K562 (cell line): ENCODE data around the gene KCNK4. TPM values are rescaled to one million over a fixed set of nuclear protein-coding genes. Genes with fewer than 3 reads are reported as not detected.

Experiments used
- ATAC-seq: fragments of 200-7000 bp; cut with Tn5 transposase; 3 replicates; pipeline ENCODE4 v1.9.1; 2020; ENCODE audit warnings: moderate library complexity
- BruUV-seq: library from RNA; stranded (reverse); fragments of 400-500 nt; replicated peaks from 2 replicates; lab custom pipeline; 2021; lab: Mats Ljungman, UMichigan
- CTCF ChIA-PET: fragments of 300-600 bp; formaldehyde crosslinking; extraction: SDS; loops from one replicate; lab custom pipeline; 2021; ENCODE audit warnings: low intra/inter-chr PET ratio; lab: Yijun Ruan, JAX
- POLR2A ChIA-PET: fragments of 300-600, 350-650 bp; sonication (Branson Sonifier 250); formaldehyde crosslinking; extraction: SDS; loops from one replicate; lab custom pipeline; 2021; ENCODE audit warnings: antibody characterized with exemption, inconsistent platforms; lab: Yijun Ruan, JAX
- DNase-seq, 4 experiments: peaks; one replicate each; pipeline versions ENCODE4 v3.0.0 to v3.0.0-alpha.2; 2011 to 2018; ENCODE audit warnings: low spot score in 3 of 4, mixed read lengths in 3 of 4; ENCODE audit errors: extremely low read depth in 1 of 4
- FAIRE-seq: peaks from 2 replicates; lab custom pipeline; 2011; peaks lifted over from hg19 to GRCh38; lab: Jason Lieb, UNC
- H2AFZ ChIP-seq: 2 replicates; pipeline ENCODE4 v1.6.0; 2011; ENCODE audit warnings: low read depth, low read length, control low read depth, inconsistent platforms
- H3K27ac ChIP-seq: fragments of 200-600 bp; 3 replicates; pipeline ENCODE4 v1.8.0; 2011; ENCODE audit warnings: low read depth, mild to moderate bottlenecking, control low read depth, inconsistent platforms, low read length, moderate library complexity, mixed read lengths; ENCODE audit errors: extremely low read depth
- H3K27me3 ChIP-seq, 2 experiments: fragments of 300-600 bp in 1 of 2; 2 replicates in 1 of 2; 3 replicates in 1 of 2; pipeline versions ENCODE4 v1.6.0 to v1.8.0; 2011; ENCODE audit warnings: inconsistent platforms in 2 of 2, low read length in 2 of 2, mild to moderate bottlenecking in 1 of 2, mixed read lengths in 1 of 2, moderate library complexity in 1 of 2; ENCODE audit not compliant: control insufficient read depth in 2 of 2, insufficient read depth in 2 of 2
- H3K36me3 ChIP-seq: fragments of 300-600 bp; 3 replicates; pipeline ENCODE4 v1.8.0; 2011; ENCODE audit warnings: mild to moderate bottlenecking, low read length, inconsistent platforms; ENCODE audit not compliant: control insufficient read depth, insufficient read depth
- H3K4me1 ChIP-seq, 2 experiments: fragments of 200-600 bp in 1 of 2; replicated peaks in 1 of 2; 2 replicates in 1 of 2; 3 replicates in 1 of 2; pipeline versions ENCODE4 v1.5.1 to v1.8.0; 2011; ENCODE audit warnings: inconsistent platforms in 2 of 2, low read length in 2 of 2, mild to moderate bottlenecking in 1 of 2, mixed read lengths in 1 of 2, moderate library complexity in 1 of 2; ENCODE audit not compliant: control insufficient read depth in 2 of 2, insufficient read depth in 2 of 2
- H3K4me2 ChIP-seq: 2 replicates; pipeline ENCODE4 v1.6.1; 2011; ENCODE audit warnings: low read length, control low read depth, inconsistent platforms, mixed read lengths; ENCODE audit not compliant: insufficient read depth
- H3K4me3 ChIP-seq: fragments of 200-600 bp; sonication (generic), shearing (Covaris generic); 2 replicates; pipeline ENCODE4 v1.5.1; 2016; ENCODE audit warnings: control low read depth, inconsistent platforms
- H3K79me2 ChIP-seq: fragments of 200-600 bp; 3 replicates; pipeline ENCODE4 v1.8.0; 2011; ENCODE audit warnings: low read length, inconsistent platforms; ENCODE audit not compliant: control insufficient read depth, insufficient read depth
- H3K9ac ChIP-seq, 2 experiments: 2 replicates each; pipeline versions ENCODE4 v1.6.0 to v1.6.1; 2011; ENCODE audit warnings: low read depth in 2 of 2, low read length in 2 of 2, control low read depth in 1 of 2, inconsistent platforms in 1 of 2, mild to moderate bottlenecking in 1 of 2, mixed read lengths in 1 of 2; ENCODE audit not compliant: insufficient read depth in 1 of 2
- H3K9me1 ChIP-seq: one replicate; pipeline ENCODE4 v1.6.0; 2011; ENCODE audit warnings: inconsistent platforms, mild to moderate bottlenecking, low read length, moderate library complexity; ENCODE audit not compliant: control insufficient read depth, insufficient read depth
- H3K9me3 ChIP-seq: replicated peaks from 2 replicates; pipeline ENCODE4 v1.5.1; 2011; ENCODE audit warnings: low read depth, low read length, inconsistent platforms; ENCODE audit not compliant: control insufficient read depth, insufficient read depth
- H4K20me1 ChIP-seq: replicated peaks from 2 replicates; pipeline ENCODE4 v1.6.1; 2011; ENCODE audit warnings: low read length, inconsistent platforms, mixed read lengths; ENCODE audit not compliant: control insufficient read depth, insufficient read depth
- ARID2 ChIP-seq: fragments of 450-650 bp; IDR thresholded peaks from 2 replicates; pipeline ENCODE4 v1.6.1; 2017; ENCODE audit warnings: antibody characterized with exemption, mild to moderate bottlenecking
- BRCA1 ChIP-seq, 2 experiments: fragments of 450-650 bp in 1 of 2; sonication (generic) in 1 of 2; formaldehyde crosslinking in 1 of 2; IDR thresholded peaks; 2 replicates each; pipeline versions ENCODE4 v1.5.0 to v1.6.1; 2017 to 2020; ENCODE audit warnings: mild to moderate bottlenecking in 1 of 2, missing genetic modification reagents in 1 of 2
- FIP1L1 ChIP-seq: fragments of 200-400 bp; formaldehyde crosslinking; IDR thresholded peaks from 2 replicates; pipeline ENCODE4 v1.6.1; 2018; ENCODE audit warnings: mild to moderate bottlenecking, low read depth, low read length; ENCODE audit not compliant: poor library complexity, severe bottlenecking
- HDAC8 ChIP-seq: fragments of 450-650 bp; IDR thresholded peaks from 2 replicates; pipeline ENCODE4 v1.6.1; 2016; ENCODE audit warnings: mild to moderate bottlenecking, missing genetic modification characterization, moderate library complexity, missing compliant biosample characterization
- JUNB ChIP-seq: fragments of 450-650 bp; formaldehyde crosslinking; conservative IDR thresholded peaks from 2 replicates; pipeline ENCODE4 v1.4.0; 2020; ENCODE audit warnings: mild to moderate bottlenecking
- KLF1 ChIP-seq: fragments of 450-650 bp; IDR thresholded peaks from 2 replicates; pipeline ENCODE4 v1.6.1; 2016; ENCODE audit warnings: missing genetic modification characterization, missing compliant biosample characterization
- MAZ ChIP-seq, 2 experiments: fragments of 450-650 bp in 1 of 2; sonication (generic) in 1 of 2; formaldehyde crosslinking; IDR thresholded peaks in 1 of 2; conservative IDR thresholded peaks in 1 of 2; 2 replicates each; pipeline versions ENCODE4 v1.4.0 to v1.5.0; 2020; ENCODE audit warnings: mild to moderate bottlenecking in 1 of 2, missing genetic modification reagents in 1 of 2
- MIER1 ChIP-seq: fragments of 450-650 bp; IDR thresholded peaks from 2 replicates; pipeline ENCODE4 v1.6.1; 2016; ENCODE audit warnings: antibody characterized with exemption, mild to moderate bottlenecking, low read depth
- RBM17 ChIP-seq: fragments of 200-400 bp; formaldehyde crosslinking; IDR thresholded peaks from 2 replicates; pipeline ENCODE4 v1.6.1; 2017; ENCODE audit warnings: low read depth, mild to moderate bottlenecking, low read length, borderline replicate concordance
- SRSF9 ChIP-seq: fragments of 200-400 bp; formaldehyde crosslinking; IDR thresholded peaks from 2 replicates; pipeline ENCODE4 v1.6.1; 2017; ENCODE audit warnings: low read depth, low read length, borderline replicate concordance
- TAL1 ChIP-seq: fragments of 450-650 bp; IDR thresholded peaks from 2 replicates; pipeline ENCODE4 v1.6.1; 2016; ENCODE audit warnings: mild to moderate bottlenecking
- TCF7 ChIP-seq: sonication (generic); IDR thresholded peaks from 2 replicates; pipeline ENCODE4 v1.6.1; 2016; ENCODE audit warnings: antibody characterized with exemption, borderline replicate concordance
- TSC22D4 ChIP-seq: fragments of 450-650 bp; IDR thresholded peaks from 2 replicates; pipeline ENCODE4 v1.6.1; 2016; ENCODE audit warnings: missing genetic modification characterization, missing biosample characterization, control low read depth
- ZNF133 ChIP-seq: fragments of 250-450 bp; sonication (Bioruptor Pico); IDR thresholded peaks from 2 replicates; pipeline ENCODE4 v1.4.0; 2020; ENCODE audit warnings: mild to moderate bottlenecking
- ZNF354B ChIP-seq: fragments of 250-450 bp; sonication (Bioruptor Pico); IDR thresholded peaks from 2 replicates; pipeline ENCODE4 v1.4.0; 2020
- ZNF584 ChIP-seq: fragments of 200-800 bp; sonication (Bioruptor generic); IDR thresholded peaks from 2 replicates; pipeline ENCODE4 v1.6.1; 2016; ENCODE audit warnings: low read depth, mild to moderate bottlenecking, missing genetic modification characterization, missing compliant biosample characterization
- ZNF717 ChIP-seq: fragments of 250-450 bp; sonication (Bioruptor Pico); IDR thresholded peaks from 2 replicates; pipeline ENCODE4 v1.5.0; 2021
- WGBS: fragments of 100-300 bp; shearing (Covaris generic); methylation state at CpG from one replicate; pipeline ENCODE4 v1.1.6; 2016; ENCODE audit warnings: low coverage, mixed read lengths; ENCODE audit not compliant: insufficient coverage; ENCODE audit errors: missing lambda C conversion rate; 5-methylcytosine and 5-hydroxymethylcytosine counted together
- in situ Hi-C: fragments of 300-500 bp; cut with MboI; formaldehyde crosslinking; loops from 4 replicates; pipeline ENCODE4 v1.15.0; 2018; ENCODE audit warnings: inconsistent platforms, mixed read lengths
- intact Hi-C: fragments of 100-400 bp; cut with micrococcal nuclease; formaldehyde crosslinking; loops from 2 replicates; pipeline ENCODE4 v1.14.2; 2022
- polyA plus RNA-seq, 8 experiments: library from polyadenylated mRNA; depleted of rRNA in 4 of 8; stranded (reverse) in 5 of 8; unstranded in 3 of 8; fragments of >200 nt; fragmentation: Nextera tagmentation in 2 of 8; fragmentation: Illumina TruSeq in 1 of 8; extraction: Ambion mirVana in 2 of 8; extraction: Trizol in 1 of 8; gene quantifications; 2 replicates each; pipeline versions ENCODE4 v1.2.1 to v1.2.3, GENCODE V29; 2011 to 2014; ENCODE audit warnings: inconsistent platforms in 1 of 8, missing spikeins in 1 of 8
- total RNA-seq, 7 experiments: library from RNA; depleted of rRNA in 6 of 7; stranded (reverse); fragments of >200 nt in 6 of 7; fragmentation: Illumina TruSeq in 2 of 7; extraction: Trizol in 2 of 7; gene quantifications; 2 replicates each; pipeline versions ENCODE4 v1.2.1 to v1.2.3, GENCODE V29; 2011 to 2021; ENCODE audit warnings: low replicate concordance in 1 of 7
- TF ChIP-seq, protein P1 (sequence below): fragments of 250-450 bp; sonication (Bioruptor Pico); IDR thresholded peaks from 2 replicates; pipeline ENCODE4 v1.8.0; 2021; ENCODE audit warnings: moderate library complexity, mild to moderate bottlenecking, inconsistent platforms
- TF ChIP-seq, protein P2 (sequence below): fragments of 450-650 bp; formaldehyde crosslinking; IDR thresholded peaks from 2 replicates; pipeline ENCODE4 v1.4.0; 2020; ENCODE audit warnings: mild to moderate bottlenecking, moderate library complexity

Gene KCNK4
- total and polyA plus RNA-seq, 9 of the 15 experiments (the other 6 are each of a cell fraction or from before 2014, with no cell fraction given) = not detected

GRCh38 chr11:64295760-64296159 lies 4.7 kb downstream of the KCNK4 start:
- CTCF ChIA-PET = no interaction called here
- H3K4me2 ChIP-seq = no peak overlapping the region
- no peak for DNase-seq
- no peaks in the 10 kb centered on the region for H3K9me1 ChIP-seq
- no peak overlapping the region for H3K4me3 ChIP-seq
- POLR2A ChIA-PET = no interaction called here
- H2AFZ ChIP-seq = no peak overlapping the region
- no peaks in the 10 kb centered on the region for H3K79me2 ChIP-seq
- TF ChIP-seq, protein P1, sequence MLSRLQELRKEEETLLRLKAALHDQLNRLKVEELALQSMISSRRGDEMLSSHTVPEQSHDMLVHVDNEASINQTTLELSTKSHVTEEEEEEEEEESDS = no peak
- TF ChIP-seq TSC22D4 (tag) (no peak), BRCA1 (IDR thresholded peaks at IDR 0.05) (no peak), BRCA1 (CRISPR knock-in tag; IDR thresholded peaks at IDR 0.05) (no peak), ARID2 (no peak), KLF1 (tag) (no peak), MIER1 (no peak), JUNB (CRISPR knock-in tag) (no peak), MAZ (CRISPR knock-in tag; conservative IDR thresholded peaks at IDR 0.05 in 1 of 2, IDR thresholded peaks at IDR 0.05 in 1 of 2) (no peak), ZNF584 (CRISPR knock-in tag) (no peak), HDAC8 (no peak), FIP1L1 (no peak), RBM17 (no peak), SRSF9 (no peak), ZNF717 (CRISPR knock-in tag) (no peak), TCF7 (no peak), ZNF133 (no peak), TAL1 (no peak), ZNF354B (CRISPR knock-in tag) (no peak)
- TF ChIP-seq, protein P2, sequence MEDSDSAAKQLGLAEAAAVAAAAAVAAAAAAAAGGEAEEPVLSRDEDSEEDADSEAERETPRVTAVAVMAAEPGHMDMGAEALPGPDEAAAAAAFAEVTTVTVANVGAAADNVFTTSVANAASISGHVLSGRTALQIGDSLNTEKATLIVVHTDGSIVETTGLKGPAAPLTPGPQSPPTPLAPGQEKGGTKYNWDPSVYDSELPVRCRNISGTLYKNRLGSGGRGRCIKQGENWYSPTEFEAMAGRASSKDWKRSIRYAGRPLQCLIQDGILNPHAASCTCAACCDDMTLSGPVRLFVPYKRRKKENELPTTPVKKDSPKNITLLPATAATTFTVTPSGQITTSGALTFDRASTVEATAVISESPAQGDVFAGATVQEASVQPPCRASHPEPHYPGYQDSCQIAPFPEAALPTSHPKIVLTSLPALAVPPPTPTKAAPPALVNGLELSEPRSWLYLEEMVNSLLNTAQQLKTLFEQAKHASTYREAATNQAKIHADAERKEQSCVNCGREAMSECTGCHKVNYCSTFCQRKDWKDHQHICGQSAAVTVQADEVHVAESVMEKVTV (CRISPR knock-in tag) = no peak
- TF ChIP-seq, all 486 proteins: peak for 0
- Histone ChIP-seq H3K4me1 (peaks cover 2 to 56% of the 10 kb centered on the region in 2 experiments; a peak in 4 of 5 replicates), H3K27me3 (peaks cover 48 to 67% of the 10 kb centered on the region in 2 experiments), H3K27ac (no peak overlapping the region), H3K36me3 (no peaks in the 10 kb centered on the region), H3K9ac (no peak overlapping the region), H4K20me1 (no peaks in the 10 kb centered on the region; the same call in 1 of the 2 replicates), H3K9me3 (no peaks in the 10 kb centered on the region)
- BruUV-seq = no TSS peak
- in situ Hi-C loops = no loop called here
- ATAC-seq (no peak), FAIRE-seq (no peak)
- 20% methylated on average over 4 of the region's 4 CpGs for WGBS
- intact Hi-C loops = no loop called here
